GM11168 (cell line): ENCODE data around the gene NFKB1.

Source experiments
- in situ Hi-C: fragments of 300-500 bp; cut with MboI; formaldehyde crosslinking; loops from one replicate; pipeline ENCODE4 v1.12.0; 2022; ENCODE audit warnings: low sequenced_read_pairs; ENCODE audit not compliant: unreplicated experiment

NFKB1 gene

DNA sequence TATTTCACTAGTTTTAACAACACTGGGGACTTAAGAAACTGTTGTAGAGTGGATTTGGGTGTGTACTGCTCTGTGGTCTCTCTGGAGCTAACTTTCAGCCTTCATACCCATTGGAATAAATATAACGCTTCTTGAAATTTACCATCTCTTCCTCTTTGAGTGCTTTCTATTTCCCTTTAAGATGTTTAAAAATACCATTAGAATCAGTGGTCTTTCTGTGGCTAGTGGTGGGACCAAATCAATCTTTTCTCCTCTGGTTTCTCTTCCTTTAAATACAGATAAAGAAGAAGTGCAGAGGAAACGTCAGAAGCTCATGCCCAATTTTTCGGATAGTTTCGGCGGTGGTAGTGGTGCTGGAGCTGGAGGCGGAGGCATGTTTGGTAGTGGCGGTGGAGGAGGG, 92.0 kb downstream of the NFKB1 start:
- in situ Hi-C loops, result no loop called here

DNA sequence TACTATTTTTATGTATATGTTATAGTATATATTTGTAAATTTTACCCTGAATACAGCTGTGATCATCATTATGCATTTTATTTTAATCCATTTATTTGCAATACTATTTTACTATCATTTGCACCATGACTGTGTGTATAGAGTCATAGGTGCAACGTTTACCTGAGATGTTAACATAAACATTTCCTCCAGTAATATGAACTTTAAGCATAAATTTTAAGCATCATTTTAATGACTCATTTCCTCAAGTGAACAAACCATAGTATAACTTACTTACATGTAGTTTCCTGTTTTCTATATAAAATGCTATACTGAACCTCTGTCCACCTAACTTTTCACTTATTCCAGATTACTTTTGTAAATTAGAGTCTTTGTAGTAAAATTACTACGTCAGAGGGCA, 92.8 kb downstream of the NFKB1 start:
- in situ Hi-C loops, result no loop called here

DNA sequence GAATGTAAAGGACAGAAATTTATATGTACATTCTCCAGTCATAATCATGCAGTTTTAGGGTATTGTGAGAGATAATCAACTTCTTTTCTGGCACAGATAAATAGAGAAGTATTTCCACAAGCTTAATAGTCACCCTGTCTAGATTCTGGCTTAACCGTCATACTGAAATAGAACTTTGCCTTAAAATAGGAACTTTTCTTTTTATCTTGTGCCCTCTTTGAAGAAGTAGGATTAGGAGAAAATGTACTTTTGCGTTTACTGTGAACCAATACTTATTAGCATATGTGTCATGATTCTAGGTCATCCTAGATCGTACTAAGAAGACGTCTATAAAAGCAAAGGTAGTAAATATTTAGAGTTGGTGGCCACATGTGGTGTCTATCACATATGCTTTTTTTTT, 95.4 kb downstream of the NFKB1 start:
- in situ Hi-C loops, result no loop called here

DNA sequence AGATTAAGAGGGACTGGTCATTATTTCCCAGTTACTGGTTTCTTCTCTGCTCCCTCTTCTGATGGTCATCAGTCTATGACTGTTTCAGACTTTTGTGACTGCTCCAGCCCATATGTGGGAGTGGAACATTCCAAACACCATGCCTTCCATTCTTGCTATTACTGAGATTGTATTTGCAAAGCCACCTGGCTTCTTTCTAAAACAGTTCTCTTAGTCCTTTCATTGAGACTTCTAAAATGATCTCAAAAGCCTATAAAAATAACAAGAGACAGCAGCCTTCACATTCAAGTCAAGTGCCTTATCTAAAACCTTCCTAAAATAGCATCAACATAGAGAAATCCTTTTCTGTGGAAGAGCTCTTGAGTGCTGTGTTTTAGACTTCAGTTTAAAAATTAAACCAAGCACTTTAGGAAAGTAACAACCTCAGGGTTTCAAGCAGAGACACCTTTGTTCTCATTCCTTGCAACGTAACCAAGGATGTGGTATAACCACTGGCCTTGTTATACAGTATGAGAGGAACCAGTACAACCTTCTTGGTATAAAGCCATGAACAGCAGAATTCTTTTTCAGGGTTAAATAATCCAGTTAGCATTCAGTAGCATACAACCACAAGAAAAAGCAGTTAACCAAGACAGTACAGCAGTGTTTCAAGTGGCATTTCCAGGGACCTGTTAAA, 97.1 kb downstream of the NFKB1 start:
- in situ Hi-C loops, result no loop called here

DNA sequence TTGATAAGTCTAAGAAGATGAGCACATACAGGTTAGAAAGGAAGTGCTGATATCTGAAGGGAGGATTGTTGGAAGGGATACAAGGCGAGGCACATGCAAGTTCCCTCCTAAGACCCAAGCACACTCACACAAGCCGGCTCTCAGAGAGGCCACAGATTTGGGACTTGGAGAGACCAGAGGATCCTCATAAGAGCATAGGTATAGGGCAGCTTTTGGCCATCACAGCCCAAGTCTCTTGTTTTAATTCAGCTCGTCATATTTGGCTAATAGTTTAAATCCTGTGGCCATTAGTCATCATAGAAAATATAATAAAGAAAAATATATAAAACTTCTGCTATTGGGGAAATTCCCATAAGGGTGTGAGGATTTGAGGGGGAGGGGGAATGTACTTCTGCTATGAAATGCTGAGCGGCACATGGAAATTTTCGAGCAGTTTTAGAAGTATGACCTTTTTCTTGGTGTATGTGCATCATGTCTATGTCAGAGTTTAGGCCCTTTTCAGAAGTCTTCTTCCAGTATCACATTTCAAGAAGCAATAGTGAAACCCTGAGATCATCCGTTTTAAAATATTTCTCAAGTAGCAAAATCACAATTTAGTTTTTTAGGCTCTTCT, 97.7 kb downstream of the NFKB1 start:
- in situ Hi-C loops, result no loop called here

DNA sequence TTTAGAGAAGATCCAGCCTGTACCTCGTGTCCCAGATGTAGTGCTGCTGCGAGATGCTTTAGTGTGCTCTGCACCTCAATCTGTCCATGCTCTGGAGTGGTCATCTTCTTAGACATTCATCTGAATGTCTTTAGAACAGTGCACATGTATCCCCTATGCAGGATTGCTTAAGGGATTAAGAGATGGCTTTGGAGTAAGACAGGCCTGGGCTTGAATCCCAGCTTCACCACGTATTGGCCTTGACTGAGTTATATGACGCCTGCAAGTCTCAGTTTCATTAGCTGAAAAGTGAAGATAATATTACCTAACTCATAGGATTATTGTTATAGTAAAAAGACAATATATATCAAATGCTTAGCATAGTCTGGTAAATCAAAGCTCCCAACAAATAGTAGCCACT, 98.3 kb downstream of the NFKB1 start:
- in situ Hi-C loops, result no loop called here

DNA sequence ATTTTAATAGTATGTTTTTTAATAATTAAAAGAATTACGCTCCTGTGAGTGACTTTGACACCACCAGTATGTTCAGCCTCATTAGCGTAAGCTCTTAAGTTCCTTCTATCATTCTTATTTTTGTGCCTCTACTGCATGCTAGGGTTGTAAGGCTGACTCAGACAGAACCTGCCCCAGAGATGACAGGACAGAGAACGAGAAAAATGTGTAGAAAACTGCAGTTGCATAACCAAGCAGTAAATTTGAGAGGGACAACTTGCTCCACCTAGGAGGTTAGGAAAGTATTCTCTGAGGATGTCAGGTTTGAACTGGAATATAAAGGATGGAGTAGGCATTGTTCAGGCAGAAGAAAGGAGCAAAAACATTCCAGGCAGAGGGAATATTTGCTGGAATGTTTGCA, 98.7 kb downstream of the NFKB1 start:
- in situ Hi-C loops, result no loop called here

DNA sequence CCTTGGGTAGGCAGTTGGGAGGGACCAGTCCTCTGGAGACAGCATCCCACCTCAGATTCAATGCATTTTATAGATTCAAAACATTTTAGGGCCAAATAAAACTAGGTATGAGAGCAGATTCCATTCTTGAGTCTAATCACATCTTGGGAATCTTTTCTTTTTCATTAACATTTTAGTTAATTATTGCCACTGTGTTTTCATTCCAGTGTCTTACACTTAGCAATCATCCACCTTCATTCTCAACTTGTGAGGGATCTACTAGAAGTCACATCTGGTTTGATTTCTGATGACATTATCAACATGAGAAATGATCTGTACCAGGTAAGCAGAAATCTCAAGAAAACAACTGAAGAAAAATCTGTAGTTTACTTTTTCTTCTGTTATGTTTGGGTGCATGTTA, 99.5 kb downstream of the NFKB1 start:
- in situ Hi-C loops, result no loop called here

DNA sequence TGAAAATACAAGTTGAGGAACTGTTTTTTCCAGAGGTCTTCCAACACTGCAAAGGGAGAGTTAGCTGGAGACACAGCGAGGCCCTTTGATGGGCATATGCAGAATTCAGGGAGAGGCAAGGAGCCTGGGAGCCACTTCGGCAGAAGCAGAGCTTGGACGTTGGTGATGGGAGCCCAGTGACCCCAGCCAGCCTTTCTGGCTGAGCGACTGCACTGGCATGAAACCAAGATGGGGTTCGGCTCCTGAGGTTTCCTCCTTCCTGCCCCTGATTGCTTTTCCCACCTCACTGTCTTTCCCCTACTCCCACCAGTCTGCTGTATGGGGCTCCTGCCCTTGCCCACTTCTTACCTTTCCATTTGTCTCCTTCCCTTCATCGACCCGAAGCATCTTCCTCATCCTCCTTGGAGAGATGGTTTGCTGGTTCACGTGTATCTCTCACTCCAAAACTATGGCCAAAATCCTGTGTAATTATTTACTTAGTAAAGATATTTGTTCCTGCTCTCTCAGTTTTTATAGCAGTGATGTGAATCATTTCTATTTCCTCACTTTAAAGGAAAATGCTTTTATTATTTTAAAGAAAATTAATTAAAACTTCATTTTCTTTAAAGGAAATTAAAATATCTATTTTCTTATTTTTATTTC, 100.5 kb downstream of the NFKB1 start:
- in situ Hi-C loops, result no loop called here

DNA sequence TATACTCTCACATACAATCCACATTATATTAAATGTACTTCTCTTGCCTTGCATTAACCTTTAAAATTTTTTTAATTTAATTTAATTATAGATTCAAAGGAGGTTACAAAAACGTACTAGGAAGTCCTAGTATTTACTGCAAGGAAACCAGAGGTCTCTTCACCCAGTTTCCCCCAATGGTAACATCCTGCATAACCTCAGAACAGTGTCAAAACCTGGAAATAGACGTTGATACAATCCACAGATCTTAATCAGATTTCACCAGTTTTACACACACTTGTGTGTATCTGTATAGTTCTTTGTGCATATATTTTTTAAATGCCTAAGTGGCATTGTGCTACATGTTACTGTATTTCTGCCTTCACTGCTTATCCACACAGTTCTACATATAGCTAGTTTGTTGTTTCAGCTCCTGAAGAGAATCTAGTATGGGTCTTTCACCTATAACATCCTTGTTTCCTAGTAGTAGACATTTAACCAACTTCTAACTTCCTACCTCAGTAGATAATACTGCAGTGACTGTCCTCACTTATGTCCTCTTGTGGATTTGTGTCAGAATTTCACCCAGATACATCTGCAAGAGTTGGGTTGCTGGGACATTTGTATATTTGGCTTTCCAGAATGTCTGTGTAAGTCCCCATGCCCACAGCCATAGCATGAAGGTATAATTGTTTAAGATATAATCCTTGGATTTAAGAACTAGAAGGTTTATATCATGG, 103.2 kb downstream of the NFKB1 start:
- in situ Hi-C loops, result no loop called here

DNA sequence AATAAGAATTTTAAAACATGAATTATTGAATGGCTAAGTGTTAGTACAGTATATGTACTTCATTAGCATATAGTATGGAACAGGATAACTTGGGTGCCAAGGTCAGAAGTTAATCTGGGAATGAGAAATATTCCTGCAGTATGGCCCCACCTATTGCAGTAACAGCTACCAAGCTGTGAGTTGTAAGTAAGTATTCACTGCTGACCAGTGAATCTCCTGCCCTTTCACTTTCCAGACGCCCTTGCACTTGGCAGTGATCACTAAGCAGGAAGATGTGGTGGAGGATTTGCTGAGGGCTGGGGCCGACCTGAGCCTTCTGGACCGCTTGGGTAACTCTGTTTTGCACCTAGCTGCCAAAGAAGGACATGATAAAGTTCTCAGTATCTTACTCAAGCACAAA, 105.1 kb downstream of the NFKB1 start:
- in situ Hi-C loops, result no loop called here

DNA sequence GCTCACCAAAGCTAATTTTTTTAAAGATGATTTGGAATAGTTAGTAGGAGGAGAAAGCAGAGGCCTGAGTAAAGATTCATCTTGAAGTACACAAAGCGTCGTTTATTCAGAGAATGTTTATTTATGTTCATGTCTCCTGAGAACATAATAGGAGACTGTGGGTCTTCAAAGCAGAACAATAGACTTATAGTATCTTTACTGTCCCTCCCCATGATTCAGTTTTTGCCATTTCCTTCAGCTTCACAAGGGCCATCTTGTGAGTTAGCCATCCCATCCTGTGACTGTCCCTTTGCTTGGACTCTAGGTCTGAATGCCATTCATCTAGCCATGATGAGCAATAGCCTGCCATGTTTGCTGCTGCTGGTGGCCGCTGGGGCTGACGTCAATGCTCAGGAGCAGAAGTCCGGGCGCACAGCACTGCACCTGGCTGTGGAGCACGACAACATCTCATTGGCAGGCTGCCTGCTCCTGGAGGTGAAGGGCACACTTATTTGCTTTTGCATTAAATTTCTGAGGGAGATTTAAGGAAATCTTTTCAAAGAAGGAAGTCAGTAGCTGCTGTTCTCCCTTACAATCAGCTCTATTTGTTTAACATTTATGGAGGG, 105.8 kb downstream of the NFKB1 start:
- in situ Hi-C loops, result no loop called here

DNA sequence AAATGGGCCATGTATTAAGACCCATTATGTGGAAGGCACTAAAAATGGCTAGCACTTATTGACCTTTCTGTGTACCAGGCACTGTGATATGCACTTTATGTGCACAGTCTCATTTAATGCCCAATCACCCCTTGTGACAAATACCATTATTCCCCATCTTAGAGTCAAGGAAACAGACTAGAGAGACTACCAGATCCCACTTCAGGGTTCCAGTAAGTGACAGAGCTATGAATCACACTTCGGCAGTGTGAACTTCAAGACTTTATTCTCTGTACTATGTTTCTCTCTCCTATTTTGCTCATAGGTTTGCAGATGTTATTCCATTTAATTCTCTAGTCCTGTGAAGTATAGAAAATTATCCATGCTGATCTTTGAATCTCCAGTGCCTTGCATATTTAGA, 107.0 kb downstream of the NFKB1 start:
- in situ Hi-C loops, result no loop called here

DNA sequence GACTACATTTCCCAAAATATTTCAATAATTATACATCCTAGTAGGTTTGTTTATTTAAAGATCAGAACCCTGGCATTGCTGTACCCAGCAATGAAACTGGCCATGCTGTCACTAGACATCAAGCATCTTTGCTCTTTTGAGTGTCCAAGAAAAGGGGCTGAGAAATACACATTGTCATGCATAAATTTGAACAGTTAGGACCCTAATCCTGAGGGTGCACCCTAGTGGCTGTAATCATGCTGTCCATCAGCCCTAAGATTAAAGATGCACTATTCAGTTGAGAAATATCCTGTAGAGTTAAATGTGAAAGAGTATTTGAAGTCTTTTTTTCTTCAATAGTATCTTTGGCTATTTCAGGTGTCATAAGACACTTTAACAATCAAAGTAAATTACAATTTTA, 108.8 kb downstream of the NFKB1 start:
- in situ Hi-C loops, result loop anchor here (5.0 to 10.0 kb wide), 2 partner anchors 158 to 475 kb away; no protein-coding TSS in a partner anchor

DNA sequence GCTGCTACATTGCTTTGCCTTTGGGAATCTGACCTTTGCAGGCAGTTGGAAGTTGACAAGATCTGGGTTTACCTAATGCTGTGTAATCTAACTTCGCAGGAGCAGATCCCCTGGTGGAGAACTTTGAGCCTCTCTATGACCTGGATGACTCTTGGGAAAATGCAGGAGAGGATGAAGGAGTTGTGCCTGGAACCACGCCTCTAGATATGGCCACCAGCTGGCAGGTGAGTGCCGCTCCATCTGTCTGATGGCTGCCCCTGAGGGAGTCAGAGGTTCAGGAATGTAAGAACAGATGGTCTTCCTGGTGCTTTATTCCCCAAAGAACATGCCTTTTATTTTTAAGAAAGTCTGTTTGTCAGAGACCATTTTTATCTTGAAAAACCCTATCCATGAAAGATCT, 109.3 kb downstream of the NFKB1 start:
- in situ Hi-C loops, result loop anchor here (5.0 to 10.0 kb wide), 2 partner anchors 158 to 474 kb away; no protein-coding TSS in a partner anchor

DNA sequence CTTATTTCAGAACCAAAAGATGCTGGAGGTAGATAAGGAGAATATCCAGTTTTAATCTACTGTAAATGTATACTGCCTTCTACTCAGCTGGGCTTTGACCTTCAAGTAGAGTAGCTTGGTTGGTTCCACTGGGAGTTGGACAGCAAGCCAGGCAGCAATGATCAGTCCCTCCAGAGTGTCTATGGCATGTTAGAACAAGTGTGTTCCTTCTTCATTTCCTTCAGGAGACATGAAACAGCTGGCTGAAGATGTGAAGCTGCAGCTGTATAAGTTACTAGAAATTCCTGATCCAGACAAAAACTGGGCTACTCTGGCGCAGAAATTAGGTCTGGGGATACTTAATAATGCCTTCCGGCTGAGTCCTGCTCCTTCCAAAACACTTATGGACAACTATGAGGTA, 111.1 kb downstream of the NFKB1 start:
- in situ Hi-C loops, result loop anchor here (5.0 to 10.0 kb wide), 2 partner anchors 160 to 473 kb away; no protein-coding TSS in a partner anchor

DNA sequence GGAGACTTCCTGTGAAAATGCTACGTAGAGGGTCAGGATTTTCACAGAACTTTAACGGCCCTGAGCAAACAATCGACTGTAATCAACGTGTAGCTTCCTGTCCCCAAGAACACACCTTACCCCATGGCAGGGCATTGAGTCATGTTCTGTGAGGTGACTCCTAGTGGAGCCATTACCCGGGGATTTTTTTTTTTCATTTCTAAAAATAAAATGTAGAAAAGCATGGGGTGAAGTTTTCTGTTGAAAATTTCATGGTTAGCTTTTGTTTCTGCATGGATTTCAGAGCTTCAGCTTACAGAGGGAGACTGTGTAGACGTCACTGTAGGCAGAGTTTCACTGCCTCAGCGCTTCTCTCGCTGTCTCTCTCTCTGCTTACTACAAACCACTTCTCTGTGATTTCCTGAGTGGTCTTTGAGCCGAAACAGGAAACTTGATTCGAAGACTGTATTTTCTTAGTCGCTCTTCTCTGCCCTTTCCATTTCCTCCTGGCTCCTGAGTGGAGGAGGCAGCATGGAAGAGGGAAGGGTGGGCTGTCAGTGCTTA, 111.7 kb downstream of the NFKB1 start:
- in situ Hi-C loops, result loop anchor here (5.0 to 10.0 kb wide), 2 partner anchors 161 to 472 kb away; no protein-coding TSS in a partner anchor

DNA sequence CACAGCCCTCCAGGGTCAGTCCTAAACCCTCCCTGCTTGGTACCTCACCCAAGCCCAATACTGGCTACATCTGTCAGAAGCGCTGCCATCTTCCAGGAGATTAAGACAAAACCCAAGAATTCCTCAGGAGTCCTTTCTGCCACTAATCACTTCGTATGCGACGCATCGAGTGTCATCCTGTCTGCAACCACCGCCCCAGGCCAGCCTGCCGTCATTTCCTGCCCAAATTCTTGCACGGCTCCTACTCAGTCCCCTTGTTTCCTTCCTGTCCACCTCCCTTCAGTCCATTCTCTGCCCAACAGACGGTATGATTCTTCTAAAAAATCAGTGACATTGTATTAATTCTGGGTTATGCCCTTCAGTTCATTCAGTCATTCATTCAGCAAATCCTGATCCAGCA, 113.6 kb downstream of the NFKB1 start:
- in situ Hi-C loops, result loop anchor here (5.0 to 10.0 kb wide), 2 partner anchors 162 to 470 kb away; no protein-coding TSS in a partner anchor

DNA sequence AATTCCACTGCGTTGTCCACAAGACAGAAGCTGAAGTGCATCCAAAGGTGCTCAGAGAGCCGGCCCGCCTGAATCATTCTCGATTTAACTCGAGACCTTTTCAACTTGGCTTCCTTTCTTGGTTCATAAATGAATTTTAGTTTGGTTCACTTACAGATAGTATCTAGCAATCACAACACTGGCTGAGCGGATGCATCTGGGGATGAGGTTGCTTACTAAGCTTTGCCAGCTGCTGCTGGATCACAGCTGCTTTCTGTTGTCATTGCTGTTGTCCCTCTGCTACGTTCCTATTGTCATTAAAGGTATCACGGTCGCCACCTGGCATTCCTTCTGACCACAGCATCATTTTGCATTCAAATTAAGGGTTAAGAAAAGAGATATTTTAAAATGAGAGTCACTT, 115.5 kb downstream of the NFKB1 start:
- in situ Hi-C loops, result loop anchor here (10.0 kb wide), 1 partner anchor 468 kb away; no protein-coding TSS in a partner anchor

DNA sequence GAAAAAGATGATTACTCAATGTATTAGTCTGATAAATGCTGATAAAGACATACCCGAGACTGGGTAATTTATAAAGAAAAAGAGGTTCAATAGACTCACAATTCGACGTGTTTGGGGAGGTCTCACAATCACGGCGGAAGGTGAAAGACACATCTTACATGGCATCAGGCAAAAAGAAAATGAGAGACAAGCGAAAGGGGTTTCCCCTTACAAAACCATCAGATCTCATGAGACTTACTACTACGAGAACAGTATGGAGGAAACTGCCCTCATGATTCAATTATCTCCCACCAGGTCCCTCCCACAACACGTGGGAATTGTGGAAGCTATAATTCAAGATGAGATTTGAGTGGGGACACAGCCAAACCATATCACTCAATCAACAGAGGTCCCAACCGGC, 117.9 kb downstream of the NFKB1 start:
- in situ Hi-C loops, result loop anchor here (10.0 kb wide), 1 partner anchor 466 kb away; no protein-coding TSS in a partner anchor
